Measurements from ENCODE around the gene SV2C.
"Not testable (repeated sequence)": the region's sequence is repeated elsewhere in the genome, so short reads cannot be mapped to it uniquely, and the experiment has no call there.

The SV2C gene

GRCh38 chr5:76257897-76258296 lies 174.7 kb downstream of the SV2C start:
- DNase-seq: no peak

GRCh38 chr5:76264681-76265080 lies 181.5 kb downstream of the SV2C start:
- DNase-seq: no peak

- no peak for DNase-seq
Observed at GRCh38 chr5:76269259-76269931, 186.2 kb downstream of the SV2C start.

- no peak for DNase-seq
Observed at GRCh38 chr5:76269932-76270610, 186.9 kb downstream of the SV2C start.

GRCh38 chr5:76271836-76272235 lies 188.7 kb downstream of the SV2C start:
- DNase-seq: no peak

- peak; percentile 38 for DNase-seq
Observed at GRCh38 chr5:76273206-76273885, 190.2 kb downstream of the SV2C start.

GRCh38 chr5:76274571-76274970 lies 191.4 kb downstream of the SV2C start:
- no peak for DNase-seq

- DNase-seq: no peak
Observed at GRCh38 chr5:76277736-76278135, 194.6 kb downstream of the SV2C start.

- no peak for DNase-seq
Observed at GRCh38 chr5:76278261-76278789, 195.1 kb downstream of the SV2C start.

GRCh38 chr5:76280494-76280893 lies 197.3 kb downstream of the SV2C start:
- DNase-seq: no peak

GRCh38 chr5:76283670-76284069 lies 200.5 kb downstream of the SV2C start:
- no peak for DNase-seq

GRCh38 chr5:76289692-76290091 lies 206.5 kb downstream of the SV2C start:
- DNase-seq: no peak

GRCh38 chr5:76290321-76290757 lies 207.2 kb downstream of the SV2C start:
- DNase-seq: no peak

- DNase-seq: no peak
Observed at GRCh38 chr5:76291305-76292077, 208.3 kb downstream of the SV2C start.

- no peak for DNase-seq
Observed at GRCh38 chr5:76292620-76293322, 209.6 kb downstream of the SV2C start.

- no peak for DNase-seq
Observed at GRCh38 chr5:76294573-76294972, 211.4 kb downstream of the SV2C start.

- DNase-seq: no peak
Observed at GRCh38 chr5:76298852-76299251, 215.7 kb downstream of the SV2C start.

- no peak for DNase-seq
Observed at GRCh38 chr5:76299592-76299991, 216.4 kb downstream of the SV2C start.

GRCh38 chr5:76301932-76302331 lies 218.7 kb downstream of the SV2C start:
- DNase-seq: not testable (repeated sequence)

- not testable (repeated sequence) for DNase-seq
Observed at GRCh38 chr5:76302661-76303060, 219.5 kb downstream of the SV2C start.

- DNase-seq: no peak
Observed at GRCh38 chr5:76303921-76304320, 220.7 kb downstream of the SV2C start.

GRCh38 chr5:76305269-76305668 lies 222.1 kb downstream of the SV2C start:
- DNase-seq: no peak

Data from femur (tissue), 1 donor.